HepG2 (cell line): Measurements from ENCODE around the gene SPIB. TPM values are rescaled to one million over a fixed set of nuclear protein-coding genes. Genes with fewer than 3 reads are reported as not detected.

ENCODE experiments used
- ATAC-seq: fragments of 200-7000 bp; cut with Tn5 transposase; 3 replicates; pipeline ENCODE4 v1.9.1; 2020; ENCODE audit warnings: mild to moderate bottlenecking, moderate library complexity
- BruUV-seq: library from RNA; stranded (reverse); fragments of 400-500 nt; replicated peaks from 2 replicates; lab custom pipeline; 2021; lab: Mats Ljungman, UMichigan
- CTCF ChIA-PET: fragments of 300-600 bp; formaldehyde crosslinking; extraction: SDS; loops from one replicate; lab custom pipeline; 2021; ENCODE audit warnings: low total read pairs, inconsistent platforms, low intra/inter-chr PET ratio; lab: Yijun Ruan, JAX
- POLR2A ChIA-PET: fragments of 350-600 bp; sonication (Branson Sonifier 250); formaldehyde crosslinking; loops from one replicate; lab custom pipeline; 2020; ENCODE audit warnings: antibody characterized with exemption, inconsistent platforms; lab: Yijun Ruan, JAX
- DNase-seq: peaks from one replicate; pipeline ENCODE4 v3.0.0-alpha.2; 2015; ENCODE audit warnings: low spot score
- FAIRE-seq: peaks from 3 replicates; lab custom pipeline; 2011; peaks lifted over from hg19 to GRCh38; lab: Jason Lieb, UNC
- H2AFZ ChIP-seq: one replicate; pipeline ENCODE4 v1.6.1; 2011; ENCODE audit warnings: low read length, inconsistent platforms
- H3K27ac ChIP-seq: fragments of 300-600 bp; 3 replicates; pipeline ENCODE4 v1.8.0; 2011; ENCODE audit warnings: mixed run types, mild to moderate bottlenecking, mixed read lengths, low read length, inconsistent platforms; ENCODE audit not compliant: insufficient read depth; ENCODE audit errors: extremely low read length
- H3K27me3 ChIP-seq, 2 experiments: fragments of 200-600 bp in 1 of 2; 2 replicates in 1 of 2; 3 replicates in 1 of 2; pipeline versions ENCODE4 v1.6.0 to v1.8.0; 2011; ENCODE audit warnings: low read length in 2 of 2, mild to moderate bottlenecking in 2 of 2, moderate library complexity in 2 of 2, inconsistent platforms in 1 of 2; ENCODE audit not compliant: insufficient read depth in 2 of 2, control insufficient read depth in 1 of 2
- H3K36me3 ChIP-seq, 2 experiments: fragments of 200-600 bp in 1 of 2; replicated peaks in 1 of 2; 2 replicates in 1 of 2; 3 replicates in 1 of 2; pipeline versions ENCODE4 v1.5.1 to v1.8.0; 2011; ENCODE audit warnings: low read length in 2 of 2, inconsistent platforms in 1 of 2; ENCODE audit not compliant: insufficient read depth in 2 of 2, control insufficient read depth in 1 of 2
- H3K4me1 ChIP-seq: 2 replicates; pipeline ENCODE4 v1.5.1; 2012; ENCODE audit warnings: low read length, inconsistent platforms; ENCODE audit not compliant: insufficient read depth
- H3K4me2 ChIP-seq: 2 replicates; pipeline ENCODE4 v1.6.0; 2011; ENCODE audit warnings: low read depth, low read length, inconsistent platforms
- H3K4me3 ChIP-seq, 3 experiments: fragments of 200-600 bp in 1 of 3; sonication (generic), shearing (Covaris generic) in 1 of 3; replicated peaks in 1 of 3; 2 replicates each; pipeline ENCODE4 v1.5.1; 2011 to 2016; ENCODE audit warnings: low read length in 3 of 3, inconsistent platforms in 2 of 3, low read depth in 2 of 3, mild to moderate bottlenecking in 2 of 3, control low read depth in 1 of 3, mixed read lengths in 1 of 3; ENCODE audit not compliant: insufficient read depth in 1 of 3
- H3K79me2 ChIP-seq: one replicate; pipeline ENCODE4 v1.6.1; 2011; ENCODE audit warnings: low read length, inconsistent platforms; ENCODE audit not compliant: insufficient read depth
- H3K9ac ChIP-seq: 2 replicates; pipeline ENCODE4 v1.6.0; 2011; ENCODE audit warnings: mild to moderate bottlenecking, low read depth, low read length, inconsistent platforms; ENCODE audit not compliant: insufficient read depth
- H3K9me3 ChIP-seq: 2 replicates; pipeline ENCODE4 v1.5.1; 2012; ENCODE audit warnings: mild to moderate bottlenecking, low read length
- H4K20me1 ChIP-seq: 2 replicates; pipeline ENCODE4 v1.6.0; 2011; ENCODE audit warnings: inconsistent platforms, mild to moderate bottlenecking, low read length, moderate library complexity; ENCODE audit not compliant: insufficient read depth
- CAMTA2 ChIP-seq: sonication (generic); formaldehyde crosslinking; IDR thresholded peaks from 2 replicates; pipeline ENCODE4 v1.4.0; 2020; ENCODE audit warnings: mild to moderate bottlenecking, missing genetic modification reagents, borderline replicate concordance
- KLF16 ChIP-seq, 2 experiments: sonication (generic) in 1 of 2; formaldehyde crosslinking in 1 of 2; IDR thresholded peaks; 2 replicates each; pipeline versions ENCODE4 v1.6.1 to v1.8.0; 2016 to 2023; ENCODE audit warnings: missing genetic modification reagents in 2 of 2, missing compliant biosample characterization in 1 of 2
- MYNN ChIP-seq: sonication (generic); formaldehyde crosslinking; IDR thresholded peaks from 2 replicates; pipeline ENCODE4 v1.4.0; 2020; ENCODE audit warnings: mild to moderate bottlenecking, low read depth, missing genetic modification reagents
- NR2F6 ChIP-seq, 2 experiments: IDR thresholded peaks; 2 replicates each; pipeline ENCODE4 v1.6.1; 2016; ENCODE audit warnings: antibody characterized with exemption in 1 of 2, mild to moderate bottlenecking in 1 of 2
- RBAK ChIP-seq: sonication (generic); formaldehyde crosslinking; IDR thresholded peaks from 2 replicates; pipeline ENCODE4 v1.5.1; 2020; ENCODE audit warnings: mild to moderate bottlenecking, missing genetic modification reagents
- SOX13 ChIP-seq, 3 experiments: fragments of 450-650 bp in 1 of 3; sonication (generic) in 1 of 3; formaldehyde crosslinking in 1 of 3; IDR thresholded peaks in 2 of 3; conservative IDR thresholded peaks in 1 of 3; 2 replicates each; pipeline versions ENCODE4 v1.5.0 to v1.6.1; 2016 to 2020; ENCODE audit warnings: antibody characterized with exemption in 1 of 3, mild to moderate bottlenecking in 1 of 3, missing compliant biosample characterization in 1 of 3, missing genetic modification reagents in 1 of 3, moderate library complexity in 1 of 3
- ZBTB42 ChIP-seq: sonication (generic); formaldehyde crosslinking; IDR thresholded peaks from 2 replicates; pipeline ENCODE4 v1.5.0; 2020; ENCODE audit warnings: mild to moderate bottlenecking, missing genetic modification reagents
- ZNF501 ChIP-seq: sonication (generic); formaldehyde crosslinking; IDR thresholded peaks from 2 replicates; pipeline ENCODE4 v1.5.1; 2020; ENCODE audit warnings: mild to moderate bottlenecking, moderate library complexity, missing genetic modification reagents
- whole genome bisulfite sequencing: methylation state at CpG from one replicate; pipeline ENCODE4 v1.1.6; 2017; ENCODE audit warnings: low lambda C conversion rate; 5-methylcytosine and 5-hydroxymethylcytosine counted together
- in situ Hi-C: cut with HindIII; loops from 2 replicates; pipeline ENCODE4 v1.10.0; 2017; ENCODE audit warnings: low pct_unique_long_range_greater_than_20kb; ENCODE audit not compliant: extremely low pct_ligation_motif_present
- intact Hi-C: fragments of 100-400 bp; cut with micrococcal nuclease; formaldehyde crosslinking; loops from one replicate; pipeline ENCODE4 v1.10.0; 2022; ENCODE audit not compliant: unreplicated experiment
- polyA plus RNA-seq, 8 experiments: library from polyadenylated mRNA; depleted of rRNA in 3 of 8; stranded (reverse) in 7 of 8; unstranded in 1 of 8; fragments of >200 nt; fragmentation: Illumina TruSeq in 4 of 8; extraction: Trizol in 4 of 8; gene quantifications; 2 replicates each; pipeline versions ENCODE4 v1.2.1 to v1.2.3, GENCODE V29; 2011 to 2016; ENCODE audit warnings: low read depth in 4 of 8, missing spikeins in 1 of 8, mixed read lengths in 1 of 8; ENCODE audit not compliant: insufficient read depth in 1 of 8
- total RNA-seq, 5 experiments: library from RNA; depleted of rRNA; stranded (reverse); fragments of >200 nt; fragmentation: Illumina TruSeq; extraction: Trizol; gene quantifications; 2 replicates each; pipeline ENCODE4 v1.2.3, GENCODE V29; 2016; ENCODE audit warnings: low read depth in 1 of 5
- TF ChIP-seq, protein P1 (sequence below): IDR thresholded peaks from 2 replicates; pipeline ENCODE4 v1.6.1; 2016; ENCODE audit warnings: mild to moderate bottlenecking
- TF ChIP-seq, protein P2 (sequence below): sonication (generic); formaldehyde crosslinking; IDR thresholded peaks from 2 replicates; pipeline ENCODE4 v1.4.0; 2020; ENCODE audit warnings: missing genetic modification reagents, borderline replicate concordance

SPIB gene
- total and polyA plus RNA-seq, 2 of the 13 experiments (the other 11 are each of a cell fraction or from before 2014, with no cell fraction given), result 0.04 TPM; not detected in 1

DNA sequence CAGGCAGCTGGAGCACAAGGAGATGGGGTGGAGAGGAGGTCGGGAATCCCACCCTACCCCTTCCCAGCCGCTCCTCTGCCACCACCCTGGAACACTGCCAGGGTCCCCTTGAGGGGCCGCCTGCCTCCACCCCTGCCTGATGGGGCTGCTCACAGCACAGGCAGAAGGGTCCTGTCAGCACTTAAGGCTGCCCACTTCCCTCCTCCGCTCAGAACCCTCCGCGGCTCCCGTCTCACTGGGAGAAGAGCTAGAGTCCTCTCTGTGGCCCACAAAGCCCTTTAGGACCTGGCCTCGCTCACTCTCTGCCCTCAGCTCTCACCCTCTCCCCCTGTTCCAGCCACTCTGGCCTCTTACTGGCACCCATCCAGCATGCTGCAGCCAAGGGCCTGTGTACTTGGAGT, 38.0 kb upstream of the SPIB start:
- FAIRE-seq, result no peak
- H3K79me2 ChIP-seq, result peaks cover 13% of the 10 kb centered on the region
- no peak overlapping the region for H3K4me2 ChIP-seq
- WGBS, result 99% methylated on average over 5 of the region's 8 CpGs
- H3K36me3 ChIP-seq, result peaks cover 18 to 33% of the 10 kb centered on the region in 2 experiments; a peak in 4 of 5 replicates
- DNase-seq, result no peak
- no peak overlapping the region for H3K9ac ChIP-seq
- ATAC-seq, result no peak
- no peaks in the 10 kb centered on the region for H3K9me3 ChIP-seq
- H3K27me3 ChIP-seq, result no peaks in the 10 kb centered on the region; a peak in 1 of 5 replicates
- POLR2A ChIA-PET, result no interaction called here
- peaks cover 19% of the 10 kb centered on the region for H3K4me1 ChIP-seq
- no peak overlapping the region for H2AFZ ChIP-seq
- CTCF ChIA-PET, result no interaction called here
- intact Hi-C loops, result no loop called here
- no peaks in the 10 kb centered on the region for H4K20me1 ChIP-seq
- H3K27ac ChIP-seq, result no peak overlapping the region
- no peak overlapping the region for H3K4me3 ChIP-seq
- TF ChIP-seq RBAK (CRISPR knock-in tag) (no peak), KLF16 (CRISPR knock-in tag; IDR thresholded peaks at IDR 0.05) (no peak), NR2F6 (IDR thresholded peaks at IDR 0.05) (no peak), NR2F6 (CRISPR knock-in tag; IDR thresholded peaks at IDR 0.05) (no peak), ZBTB42 (CRISPR knock-in tag) (no peak), MYNN (CRISPR knock-in tag) (no peak), SOX13 (IDR thresholded peaks at IDR 0.05) (no peak), SOX13 (CRISPR knock-in tag; conservative IDR thresholded peaks at IDR 0.05 in 1 of 2, IDR thresholded peaks at IDR 0.05 in 1 of 2) (no peak), ZNF501 (CRISPR knock-in tag) (no peak), CAMTA2 (CRISPR knock-in tag) (no peak)
- TF ChIP-seq, protein P1, sequence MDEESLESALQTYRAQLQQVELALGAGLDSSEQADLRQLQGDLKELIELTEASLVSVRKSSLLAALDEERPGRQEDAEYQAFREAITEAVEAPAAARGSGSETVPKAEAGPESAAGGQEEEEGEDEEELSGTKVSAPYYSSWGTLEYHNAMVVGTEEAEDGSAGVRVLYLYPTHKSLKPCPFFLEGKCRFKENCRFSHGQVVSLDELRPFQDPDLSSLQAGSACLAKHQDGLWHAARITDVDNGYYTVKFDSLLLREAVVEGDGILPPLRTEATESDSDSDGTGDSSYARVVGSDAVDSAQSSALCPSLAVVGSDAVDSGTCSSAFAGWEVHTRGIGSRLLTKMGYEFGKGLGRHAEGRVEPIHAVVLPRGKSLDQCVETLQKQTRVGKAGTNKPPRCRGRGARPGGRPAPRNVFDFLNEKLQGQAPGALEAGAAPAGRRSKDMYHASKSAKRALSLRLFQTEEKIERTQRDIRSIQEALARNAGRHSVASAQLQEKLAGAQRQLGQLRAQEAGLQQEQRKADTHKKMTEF, result no peak
- TF ChIP-seq, protein P2, sequence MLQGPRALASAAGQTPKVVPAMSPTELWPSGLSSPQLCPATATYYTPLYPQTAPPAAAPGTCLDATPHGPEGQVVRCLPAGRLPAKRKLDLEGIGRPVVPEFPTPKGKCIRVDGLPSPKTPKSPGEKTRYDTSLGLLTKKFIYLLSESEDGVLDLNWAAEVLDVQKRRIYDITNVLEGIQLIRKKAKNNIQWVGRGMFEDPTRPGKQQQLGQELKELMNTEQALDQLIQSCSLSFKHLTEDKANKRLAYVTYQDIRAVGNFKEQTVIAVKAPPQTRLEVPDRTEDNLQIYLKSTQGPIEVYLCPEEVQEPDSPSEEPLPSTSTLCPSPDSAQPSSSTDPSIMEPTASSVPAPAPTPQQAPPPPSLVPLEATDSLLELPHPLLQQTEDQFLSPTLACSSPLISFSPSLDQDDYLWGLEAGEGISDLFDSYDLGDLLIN (CRISPR knock-in tag), result no peak
- BruUV-seq, result no TSS peak
- in situ Hi-C loops, result no loop called here
